HepG2 (cell line): ENCODE data around the gene PPP2R2D.

Source experiments
- IRF1 ChIP-seq: sonication (generic); formaldehyde crosslinking; IDR thresholded peaks from 2 replicates; pipeline ENCODE4 v1.4.0; 2020; ENCODE audit warnings: low read depth, mild to moderate bottlenecking, missing genetic modification reagents
- PITX1 ChIP-seq: sonication (generic); formaldehyde crosslinking; IDR thresholded peaks from 2 replicates; pipeline ENCODE4 v1.5.1; 2020; ENCODE audit warnings: mild to moderate bottlenecking, missing genetic modification reagents
- REST ChIP-seq, 2 experiments: IDR thresholded peaks; 2 replicates each; pipeline ENCODE4 v1.6.1; 2011 to 2012; ENCODE audit warnings: low read length in 2 of 2, borderline replicate concordance in 1 of 2, low read depth in 1 of 2, mild to moderate bottlenecking in 1 of 2, moderate library complexity in 1 of 2
- ZNF274 ChIP-seq: sonication (generic); formaldehyde crosslinking; IDR thresholded peaks from 2 replicates; pipeline ENCODE4 v1.5.1; 2020; ENCODE audit warnings: mild to moderate bottlenecking, missing genetic modification reagents
- ZNF34 ChIP-seq: sonication (generic); formaldehyde crosslinking; IDR thresholded peaks from 2 replicates; pipeline ENCODE4 v1.4.0; 2020; ENCODE audit warnings: mild to moderate bottlenecking, missing genetic modification reagents, borderline replicate concordance
- ZNF460 ChIP-seq: sonication (generic); formaldehyde crosslinking; IDR thresholded peaks from 2 replicates; pipeline ENCODE4 v1.5.1; 2020; ENCODE audit warnings: missing genetic modification reagents, mild to moderate bottlenecking, borderline replicate concordance

- no peak for TF ChIP-seq REST (IDR thresholded peaks at IDR 0.05; ENCODE audit: borderline replicate concordance in 1 of 2, low read depth in 1 of 2, low read length in 2 of 2)
- TF ChIP-seq PITX1 (CRISPR knock-in tag): no peak
- TF ChIP-seq ZNF34 (CRISPR knock-in tag): no peak
- TF ChIP-seq ZNF460 (CRISPR knock-in tag): no peak
- TF ChIP-seq ZNF274 (CRISPR knock-in tag): no peak
- TF ChIP-seq IRF1 (CRISPR knock-in tag): no peak
These were observed 27.7 kb downstream of the PPP2R2D start for GRCh38 chr10:131928248-131929095.
